K562 (cell line): ENCODE measurements around the gene TMEM41A. TPM values are rescaled to one million over a fixed set of nuclear protein-coding genes. Genes with fewer than 3 reads are reported as not detected.

Source experiments
- ATAC-seq: fragments of 200-7000 bp; cut with Tn5 transposase; 3 replicates; pipeline ENCODE4 v1.9.1; 2020; ENCODE audit warnings: moderate library complexity
- BruUV-seq: library from RNA; stranded (reverse); fragments of 400-500 nt; replicated peaks from 2 replicates; lab custom pipeline; 2021; lab: Mats Ljungman, UMichigan
- CTCF ChIA-PET: fragments of 300-600 bp; formaldehyde crosslinking; extraction: SDS; loops from one replicate; lab custom pipeline; 2021; ENCODE audit warnings: low intra/inter-chr PET ratio; lab: Yijun Ruan, JAX
- POLR2A ChIA-PET: fragments of 300-600, 350-650 bp; sonication (Branson Sonifier 250); formaldehyde crosslinking; extraction: SDS; loops from one replicate; lab custom pipeline; 2021; ENCODE audit warnings: antibody characterized with exemption, inconsistent platforms; lab: Yijun Ruan, JAX
- DNase-seq, 4 experiments: peaks; one replicate each; pipeline versions ENCODE4 v3.0.0 to v3.0.0-alpha.2; 2011 to 2018; ENCODE audit warnings: low spot score in 3 of 4, mixed read lengths in 3 of 4; ENCODE audit errors: extremely low read depth in 1 of 4
- FAIRE-seq: peaks from 2 replicates; lab custom pipeline; 2011; peaks lifted over from hg19 to GRCh38; lab: Jason Lieb, UNC
- H2AFZ ChIP-seq: 2 replicates; pipeline ENCODE4 v1.6.0; 2011; ENCODE audit warnings: low read depth, low read length, control low read depth, inconsistent platforms
- H3K27ac ChIP-seq: fragments of 200-600 bp; 3 replicates; pipeline ENCODE4 v1.8.0; 2011; ENCODE audit warnings: low read depth, mild to moderate bottlenecking, control low read depth, inconsistent platforms, low read length, moderate library complexity, mixed read lengths; ENCODE audit errors: extremely low read depth
- H3K27me3 ChIP-seq, 2 experiments: fragments of 300-600 bp in 1 of 2; 2 replicates in 1 of 2; 3 replicates in 1 of 2; pipeline versions ENCODE4 v1.6.0 to v1.8.0; 2011; ENCODE audit warnings: inconsistent platforms in 2 of 2, low read length in 2 of 2, mild to moderate bottlenecking in 1 of 2, mixed read lengths in 1 of 2, moderate library complexity in 1 of 2; ENCODE audit not compliant: control insufficient read depth in 2 of 2, insufficient read depth in 2 of 2
- H3K36me3 ChIP-seq: fragments of 300-600 bp; 3 replicates; pipeline ENCODE4 v1.8.0; 2011; ENCODE audit warnings: mild to moderate bottlenecking, low read length, inconsistent platforms; ENCODE audit not compliant: control insufficient read depth, insufficient read depth
- H3K4me1 ChIP-seq, 2 experiments: fragments of 200-600 bp in 1 of 2; replicated peaks in 1 of 2; 2 replicates in 1 of 2; 3 replicates in 1 of 2; pipeline versions ENCODE4 v1.5.1 to v1.8.0; 2011; ENCODE audit warnings: inconsistent platforms in 2 of 2, low read length in 2 of 2, mild to moderate bottlenecking in 1 of 2, mixed read lengths in 1 of 2, moderate library complexity in 1 of 2; ENCODE audit not compliant: control insufficient read depth in 2 of 2, insufficient read depth in 2 of 2
- H3K4me2 ChIP-seq: 2 replicates; pipeline ENCODE4 v1.6.1; 2011; ENCODE audit warnings: low read length, control low read depth, inconsistent platforms, mixed read lengths; ENCODE audit not compliant: insufficient read depth
- H3K4me3 ChIP-seq: fragments of 200-600 bp; sonication (generic), shearing (Covaris generic); 2 replicates; pipeline ENCODE4 v1.5.1; 2016; ENCODE audit warnings: control low read depth, inconsistent platforms
- H3K79me2 ChIP-seq: fragments of 200-600 bp; 3 replicates; pipeline ENCODE4 v1.8.0; 2011; ENCODE audit warnings: low read length, inconsistent platforms; ENCODE audit not compliant: control insufficient read depth, insufficient read depth
- H3K9ac ChIP-seq, 2 experiments: 2 replicates each; pipeline versions ENCODE4 v1.6.0 to v1.6.1; 2011; ENCODE audit warnings: low read depth in 2 of 2, low read length in 2 of 2, control low read depth in 1 of 2, inconsistent platforms in 1 of 2, mild to moderate bottlenecking in 1 of 2, mixed read lengths in 1 of 2; ENCODE audit not compliant: insufficient read depth in 1 of 2
- H3K9me1 ChIP-seq: one replicate; pipeline ENCODE4 v1.6.0; 2011; ENCODE audit warnings: inconsistent platforms, mild to moderate bottlenecking, low read length, moderate library complexity; ENCODE audit not compliant: control insufficient read depth, insufficient read depth
- H3K9me3 ChIP-seq: replicated peaks from 2 replicates; pipeline ENCODE4 v1.5.1; 2011; ENCODE audit warnings: low read depth, low read length, inconsistent platforms; ENCODE audit not compliant: control insufficient read depth, insufficient read depth
- H4K20me1 ChIP-seq: replicated peaks from 2 replicates; pipeline ENCODE4 v1.6.1; 2011; ENCODE audit warnings: low read length, inconsistent platforms, mixed read lengths; ENCODE audit not compliant: control insufficient read depth, insufficient read depth
- DNMT1 ChIP-seq: fragments of 450-650 bp; IDR thresholded peaks from 2 replicates; pipeline ENCODE4 v1.6.1; 2016; ENCODE audit warnings: antibody characterized with exemption, mild to moderate bottlenecking
- FOS ChIP-seq: IDR thresholded peaks from 3 replicates; pipeline ENCODE4 v1.6.1; 2011; ENCODE audit not compliant: insufficient read length; ENCODE audit errors: extremely low read depth
- HMG20B ChIP-seq: fragments of 250-450 bp; sonication (Bioruptor Pico); IDR thresholded peaks from 2 replicates; pipeline ENCODE4 v1.5.0; 2021; ENCODE audit warnings: mild to moderate bottlenecking
- NCOA6 ChIP-seq: fragments of 450-650 bp; IDR thresholded peaks from 2 replicates; pipeline ENCODE4 v1.6.1; 2017; ENCODE audit warnings: mild to moderate bottlenecking
- POLR2AphosphoS2 ChIP-seq: IDR thresholded peaks from 2 replicates; pipeline ENCODE4 v1.6.1; 2012; ENCODE audit warnings: low read length, improper control_type of control experiment
- SPI1 ChIP-seq: IDR thresholded peaks from 2 replicates; pipeline ENCODE4 v1.6.1; 2011; ENCODE audit warnings: low read depth, low read length, control low read depth, borderline replicate concordance
- THRAP3 ChIP-seq: fragments of 450-650 bp; IDR thresholded peaks from 2 replicates; pipeline ENCODE4 v1.6.1; 2016; ENCODE audit warnings: mild to moderate bottlenecking, inconsistent platforms, borderline replicate concordance
- ZBTB9 ChIP-seq: fragments of 450-650 bp; formaldehyde crosslinking; IDR thresholded peaks from 2 replicates; pipeline ENCODE4 v1.4.0; 2020; ENCODE audit warnings: mild to moderate bottlenecking, moderate library complexity
- ZNF124 ChIP-seq: sonication (generic); formaldehyde crosslinking; IDR thresholded peaks from 2 replicates; pipeline ENCODE4 v1.8.1; 2022; ENCODE audit warnings: missing genetic modification reagents
- ZNF232 ChIP-seq: sonication (generic); formaldehyde crosslinking; IDR thresholded peaks from 2 replicates; pipeline ENCODE4 v1.8.0; 2022; ENCODE audit warnings: mild to moderate bottlenecking, missing genetic modification reagents
- WGBS: fragments of 100-300 bp; shearing (Covaris generic); methylation state at CpG from one replicate; pipeline ENCODE4 v1.1.6; 2016; ENCODE audit warnings: low coverage, mixed read lengths; ENCODE audit not compliant: insufficient coverage; ENCODE audit errors: missing lambda C conversion rate; 5-methylcytosine and 5-hydroxymethylcytosine counted together
- in situ Hi-C: fragments of 300-500 bp; cut with MboI; formaldehyde crosslinking; loops from 4 replicates; pipeline ENCODE4 v1.15.0; 2018; ENCODE audit warnings: inconsistent platforms, mixed read lengths
- intact Hi-C: fragments of 100-400 bp; cut with micrococcal nuclease; formaldehyde crosslinking; loops from 2 replicates; pipeline ENCODE4 v1.14.2; 2022
- polyA plus RNA-seq, 8 experiments: library from polyadenylated mRNA; depleted of rRNA in 4 of 8; stranded (reverse) in 5 of 8; unstranded in 3 of 8; fragments of >200 nt; fragmentation: Nextera tagmentation in 2 of 8; fragmentation: Illumina TruSeq in 1 of 8; extraction: Ambion mirVana in 2 of 8; extraction: Trizol in 1 of 8; gene quantifications; 2 replicates each; pipeline versions ENCODE4 v1.2.1 to v1.2.3, GENCODE V29; 2011 to 2014; ENCODE audit warnings: inconsistent platforms in 1 of 8, missing spikeins in 1 of 8
- total RNA-seq, 7 experiments: library from RNA; depleted of rRNA in 6 of 7; stranded (reverse); fragments of >200 nt in 6 of 7; fragmentation: Illumina TruSeq in 2 of 7; extraction: Trizol in 2 of 7; gene quantifications; 2 replicates each; pipeline versions ENCODE4 v1.2.1 to v1.2.3, GENCODE V29; 2011 to 2021; ENCODE audit warnings: low replicate concordance in 1 of 7

Gene TMEM41A
- total and polyA plus RNA-seq, 9 of the 15 experiments (the other 6 are each of a cell fraction or from before 2014, with no cell fraction given) = 22.5 to 65.9 (median 31.5) TPM

- Histone ChIP-seq H3K4me3 (no peak overlapping the region), H3K9me3 (no peaks in the 10 kb centered on the region), H4K20me1 (no peaks in the 10 kb centered on the region), H3K9ac (no peak overlapping the region), H3K79me2 (no peaks in the 10 kb centered on the region), H3K9me1 (no peaks in the 10 kb centered on the region), H3K4me2 (no peak overlapping the region), H3K4me1 (peaks cover 5 to 6% of the 10 kb centered on the region in 2 experiments; a peak in 4 of 5 replicates), H3K27ac (no peak overlapping the region), H3K27me3 (no peaks in the 10 kb centered on the region), H3K36me3 (peaks cover 14% of the 10 kb centered on the region), H2AFZ (no peak overlapping the region)
- TF ChIP-seq THRAP3 (no peak), SPI1 (0 out of 2 replicates have a peak, but pooled peaks have one; percentile 19)
- no peak for ATAC-seq
- ChIA-PET CTCF (no interaction called here), POLR2A (interaction anchor here (1.4 kb wide), 1 partner anchor 19 kb away, joined by 5 read pairs; the partner anchor contains the start of gene TMEM41A)
- in situ Hi-C loops (no loop called here), intact Hi-C loops (no loop called here)
- no peak for DNase-seq
- 62% methylated on average over 2 of the region's 2 CpGs for WGBS
- BruUV-seq = no TSS peak
- FAIRE-seq = no peak
Measured at GRCh38 chr3:185479373-185479945, 19.4 kb downstream of the TMEM41A start.

- no peaks in the 10 kb centered on the region for H3K9me3 ChIP-seq
- no peaks in the 10 kb centered on the region; the same call in 2 of the 3 replicates for H3K79me2 ChIP-seq
- no TSS peak for BruUV-seq
- H3K36me3 ChIP-seq = peaks cover 4% of the 10 kb centered on the region
- H3K9me1 ChIP-seq = no peaks in the 10 kb centered on the region
- POLR2A ChIA-PET = interaction anchor here (1.6 kb wide), 1 partner anchor 10 kb away, joined by 5 read pairs; no protein-coding TSS in a partner anchor
- ATAC-seq = no peak
- H3K27ac ChIP-seq = no peak overlapping the region
- no peak for DNase-seq
- intact Hi-C loops = no loop called here
- peak; percentile 42 for FAIRE-seq
- H3K4me2 ChIP-seq = no peak overlapping the region
- H3K9ac ChIP-seq = no peak overlapping the region
- H2AFZ ChIP-seq = 0 out of 2 replicates have a peak overlapping the region, but pooled peaks have one; percentile 3
- 16% methylated on average over 3 of the region's 3 CpGs for WGBS
- CTCF ChIA-PET = no interaction called here
- H3K4me1 ChIP-seq = peaks cover 16 to 23% of the 10 kb centered on the region in 2 experiments
- no peaks in the 10 kb centered on the region for H4K20me1 ChIP-seq
- H3K27me3 ChIP-seq = no peaks in the 10 kb centered on the region
- in situ Hi-C loops = no loop called here
- H3K4me3 ChIP-seq = no peak overlapping the region
- TF ChIP-seq HMG20B (CRISPR knock-in tag) (no peak), ZBTB9 (CRISPR knock-in tag) (no peak), NCOA6 (no peak), POLR2AphosphoS2 (no peak), FOS (no peak), DNMT1 (no peak), ZNF124 (CRISPR knock-in tag) (no peak), ZNF232 (CRISPR knock-in tag) (no peak)
Measured at GRCh38 chr3:185477316-185477715, 21.5 kb downstream of the TMEM41A start.
